Colonic mucosa (tissue), 4 donors: Measurements from ENCODE around the gene ATMIN. TPM values are rescaled to one million over a fixed set of nuclear protein-coding genes. Genes with fewer than 3 reads are reported as not detected.

ENCODE experiments used
- DNase-seq: peaks from one replicate; pipeline ENCODE4 v3.0.0-alpha.2; 2020
- H3K27ac ChIP-seq: fragments of 200-600 bp; one replicate; pipeline ENCODE4 v1.8.0; 2021
- H3K27me3 ChIP-seq: fragments of 200-600 bp; one replicate; pipeline ENCODE4 v1.8.0; 2021
- H3K36me3 ChIP-seq: fragments of 200-600 bp; one replicate; pipeline ENCODE4 v1.8.0; 2021
- H3K4me1 ChIP-seq: fragments of 200-600 bp; one replicate; pipeline ENCODE4 v1.8.0; 2021; ENCODE audit warnings: mild to moderate bottlenecking
- H3K4me3 ChIP-seq: fragments of 200-600 bp; one replicate; pipeline ENCODE4 v1.8.0; 2021
- H3K9ac ChIP-seq, 2 donors: one replicate each; pipeline ENCODE4 v1.7.0; 2013; ENCODE audit warnings: control low read depth in 2 of 2, low read depth in 2 of 2, low read length in 2 of 2
- H3K9me3 ChIP-seq: fragments of 200-600 bp; one replicate; pipeline ENCODE4 v1.8.0; 2021
- CTCF ChIP-seq: fragments of 200-600 bp; IDR thresholded peaks from one replicate; pipeline ENCODE4 v1.8.0; 2022; ENCODE audit warnings: antibody characterized with exemption, mild to moderate bottlenecking
- intact Hi-C: fragments of 100-400 bp; cut with DNase I; formaldehyde crosslinking; loops from one replicate; pipeline ENCODE4 v1.14.1; 2022
- total RNA-seq, 2 donors: library from RNA; stranded (reverse); fragmentation: NEBNext Ultra II Directional in 1 of 2; extraction: Animal tissue kit (Norgen Biotek cat#: 25700) in 1 of 2; gene quantifications; one replicate each; pipeline ENCODE4 v1.2.1, GENCODE V29; 2021
- donor health status: healthy.
- donor health status: DM: no; HTN: no; CAD: no.
- donor health status: DM: no; HTN: no; CAD: no.

The ATMIN gene
- total RNA-seq, 2 donors from 2014 or later = 23.9 to 26.3 TPM

- Histone ChIP-seq H3K4me3 (peak within 1 kb of the TSS; percentile 55), H3K9ac (peak within 1 kb of the TSS; percentile 86 to 93), H3K27ac (peak within 1 kb of the TSS; percentile 96), H3K36me3 (no peaks in the 10 kb centered on the region), H3K27me3 (no peaks in the 10 kb centered on the region), H3K4me1 (no peaks in the 10 kb centered on the region), H3K9me3 (no peaks in the 10 kb centered on the region)
- TF ChIP-seq CTCF = no peak
- intact Hi-C loops = no loop called here
- DNase-seq = peak; percentile 99
Measured at GRCh38 chr16:81077076-81077940, 41.7 kb downstream of the ATMIN start, which contains the start of gene C16orf46. Gene C16orf46, minus strand, starts transcription at chr16:81077238. Its CDS starts 13,283 bp downstream, at chr16:81063955.

GRCh38 chr16:81080233-81080632 lies 44.6 kb downstream of the ATMIN start:
- Histone ChIP-seq H3K9ac (no peak overlapping the region), H3K4me1 (no peaks in the 10 kb centered on the region), H3K9me3 (no peaks in the 10 kb centered on the region), H3K4me3 (no peak overlapping the region), H3K36me3 (no peaks in the 10 kb centered on the region), H3K27me3 (no peaks in the 10 kb centered on the region), H3K27ac (no peak overlapping the region)
- no peak for TF ChIP-seq CTCF
- intact Hi-C loops = no loop called here
- DNase-seq = no peak

DNA sequence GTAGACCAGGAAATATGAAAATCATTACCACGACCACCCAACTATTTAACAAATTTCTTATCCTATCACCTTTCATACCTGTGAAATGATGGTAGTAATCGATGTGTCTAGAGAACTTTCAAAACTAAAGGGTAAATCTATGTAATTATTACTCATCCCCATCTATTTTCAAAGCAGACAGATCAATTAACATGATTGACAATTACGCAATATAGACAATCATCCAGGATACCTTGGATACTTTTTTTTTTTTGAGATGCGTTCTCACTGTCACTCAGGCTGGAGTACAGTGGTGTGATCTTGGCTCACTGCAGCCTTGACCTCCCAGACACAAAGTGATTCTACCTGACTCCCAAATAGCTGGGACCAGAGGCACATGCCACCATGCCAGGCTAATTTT lies 45.4 kb downstream of the ATMIN start:
- Histone ChIP-seq H3K9ac (no peak overlapping the region), H3K4me1 (no peaks in the 10 kb centered on the region), H3K27me3 (no peaks in the 10 kb centered on the region), H3K9me3 (no peaks in the 10 kb centered on the region), H3K36me3 (no peaks in the 10 kb centered on the region), H3K4me3 (no peak overlapping the region), H3K27ac (no peak overlapping the region)
- TF ChIP-seq CTCF = no peak
- intact Hi-C loops = no loop called here
- DNase-seq = no peak

GRCh38 chr16:81088836-81089235 lies 53.2 kb downstream of the ATMIN start:
- intact Hi-C loops = no loop called here
- no peak for DNase-seq
- no peak for TF ChIP-seq CTCF

GRCh38 chr16:81094771-81095251 lies 59.2 kb downstream of the ATMIN start:
- no peaks in the 10 kb centered on the region for H3K9me3 ChIP-seq
- no peaks in the 10 kb centered on the region for H3K27me3 ChIP-seq
- TF ChIP-seq CTCF = no peak
- H3K9ac ChIP-seq = no peak overlapping the region
- no peaks in the 10 kb centered on the region for H3K36me3 ChIP-seq
- no peaks in the 10 kb centered on the region for H3K4me1 ChIP-seq
- no peak for DNase-seq
- no peak overlapping the region for H3K27ac ChIP-seq
- intact Hi-C loops = loop anchor here (5.0 kb wide), 1 partner anchor 222 kb away; no protein-coding TSS in a partner anchor
- H3K4me3 ChIP-seq = no peak overlapping the region

More at GRCh38 chr16:81088836-81089235, 53.2 kb downstream of the ATMIN start:
- Histone ChIP-seq H3K4me1 (no peaks in the 10 kb centered on the region), H3K4me3 (no peak overlapping the region), H3K9ac (no peak overlapping the region), H3K27ac (no peak overlapping the region), H3K36me3 (no peaks in the 10 kb centered on the region), H3K27me3 (no peaks in the 10 kb centered on the region), H3K9me3 (no peaks in the 10 kb centered on the region)
